HUES6 (cell line): ENCODE data around the gene NAT14.

ENCODE experiments used
- H3K27ac ChIP-seq: 2 replicates; pipeline ENCODE4 v1.7.0; 2013; ENCODE audit warnings: low read depth, mild to moderate bottlenecking, low read length, inconsistent platforms
- H3K27me3 ChIP-seq: 2 replicates; pipeline ENCODE4 v1.6.1; 2013; ENCODE audit warnings: low read length; ENCODE audit not compliant: control insufficient read depth, insufficient read depth
- H3K36me3 ChIP-seq: 2 replicates; pipeline ENCODE4 v1.6.1; 2013; ENCODE audit warnings: low read length; ENCODE audit not compliant: control insufficient read depth, insufficient read depth
- H3K4me1 ChIP-seq: 2 replicates; pipeline ENCODE4 v1.6.1; 2013; ENCODE audit warnings: low read length; ENCODE audit not compliant: control insufficient read depth, insufficient read depth
- H3K4me3 ChIP-seq: 2 replicates; pipeline ENCODE4 v1.5.1; 2013; ENCODE audit warnings: low read depth, low read length
- H3K9ac ChIP-seq: one replicate; pipeline ENCODE4 v1.6.1; 2013; ENCODE audit warnings: mild to moderate bottlenecking, low read length
- H3K9me3 ChIP-seq: 2 replicates; pipeline ENCODE4 v1.6.1; 2013; ENCODE audit warnings: low read depth, low read length; ENCODE audit not compliant: control insufficient read depth, insufficient read depth

NAT14 gene

GRCh38 chr19:55498246-55498840 lies 13.4 kb downstream of the NAT14 start:
- peaks cover 4% of the 10 kb centered on the region; the same call in 1 of the 2 replicates for H3K9me3 ChIP-seq
- H3K4me1 ChIP-seq, result peaks cover 37% of the 10 kb centered on the region
- no peak overlapping the region for H3K4me3 ChIP-seq
- H3K36me3 ChIP-seq, result no peaks in the 10 kb centered on the region
- H3K9ac ChIP-seq, result no peak overlapping the region
- H3K27ac ChIP-seq, result no peak overlapping the region
- peaks cover 21% of the 10 kb centered on the region for H3K27me3 ChIP-seq

- Histone ChIP-seq H3K4me1 (peaks cover 21% of the 10 kb centered on the region), H3K9me3 (peaks cover 6% of the 10 kb centered on the region; the same call in 1 of the 2 replicates), H3K4me3 (no peak overlapping the region), H3K36me3 (no peaks in the 10 kb centered on the region), H3K9ac (no peak overlapping the region), H3K27me3 (peaks cover 29% of the 10 kb centered on the region), H3K27ac (no peak overlapping the region)
These were observed 15.5 kb downstream of the NAT14 start for GRCh38 chr19:55500368-55500952.

GRCh38 chr19:55502197-55502952 lies 17.4 kb downstream of the NAT14 start:
- Histone ChIP-seq H3K9me3 (peaks cover 6% of the 10 kb centered on the region; the same call in 1 of the 2 replicates), H3K27ac (no peak overlapping the region), H3K4me3 (no peak overlapping the region), H3K4me1 (peaks cover 3% of the 10 kb centered on the region; the same call in 1 of the 2 replicates), H3K36me3 (no peaks in the 10 kb centered on the region), H3K27me3 (peaks cover 29% of the 10 kb centered on the region), H3K9ac (no peak overlapping the region)

GRCh38 chr19:55503157-55503501 lies 18.1 kb downstream of the NAT14 start:
- Histone ChIP-seq H3K9me3 (peaks cover 6% of the 10 kb centered on the region; the same call in 1 of the 2 replicates), H3K27ac (no peak overlapping the region), H3K4me1 (no peaks in the 10 kb centered on the region), H3K4me3 (no peak overlapping the region), H3K9ac (no peak overlapping the region), H3K36me3 (no peaks in the 10 kb centered on the region), H3K27me3 (peaks cover 29% of the 10 kb centered on the region)

GRCh38 chr19:55503502-55504251 lies 18.7 kb downstream of the NAT14 start:
- no peak overlapping the region for H3K9ac ChIP-seq
- no peak overlapping the region for H3K27ac ChIP-seq
- peaks cover 31% of the 10 kb centered on the region for H3K27me3 ChIP-seq
- no peaks in the 10 kb centered on the region for H3K4me1 ChIP-seq
- peaks cover 6% of the 10 kb centered on the region; the same call in 1 of the 2 replicates for H3K9me3 ChIP-seq
- peak overlapping the region; percentile 32 for H3K4me3 ChIP-seq
- H3K36me3 ChIP-seq, result no peaks in the 10 kb centered on the region

- Histone ChIP-seq H3K4me3 (no peak overlapping the region), H3K9me3 (peaks cover 6% of the 10 kb centered on the region; the same call in 1 of the 2 replicates), H3K4me1 (no peaks in the 10 kb centered on the region), H3K9ac (no peak overlapping the region), H3K27me3 (peaks cover 31% of the 10 kb centered on the region), H3K36me3 (no peaks in the 10 kb centered on the region), H3K27ac (no peak overlapping the region)
These were observed 19.2 kb downstream of the NAT14 start for GRCh38 chr19:55504252-55504603.

- Histone ChIP-seq H3K4me3 (no peak overlapping the region), H3K9ac (no peak overlapping the region), H3K27me3 (peaks cover 31% of the 10 kb centered on the region), H3K36me3 (no peaks in the 10 kb centered on the region), H3K9me3 (peaks cover 6% of the 10 kb centered on the region; the same call in 1 of the 2 replicates), H3K4me1 (no peaks in the 10 kb centered on the region), H3K27ac (no peak overlapping the region)
These were observed 20.0 kb downstream of the NAT14 start for GRCh38 chr19:55504981-55505380.

- Histone ChIP-seq H3K36me3 (no peaks in the 10 kb centered on the region), H3K9ac (no peak overlapping the region), H3K4me1 (no peaks in the 10 kb centered on the region), H3K27me3 (peaks cover 12% of the 10 kb centered on the region), H3K9me3 (peaks cover 4% of the 10 kb centered on the region; the same call in 1 of the 2 replicates), H3K4me3 (no peak overlapping the region), H3K27ac (no peak overlapping the region)
These were observed 23.1 kb downstream of the NAT14 start for GRCh38 chr19:55508120-55508519.

- no peaks in the 10 kb centered on the region for H3K4me1 ChIP-seq
- H3K36me3 ChIP-seq, result no peaks in the 10 kb centered on the region
- H3K9me3 ChIP-seq, result no peaks in the 10 kb centered on the region; the same call in 1 of the 2 replicates
- no peak overlapping the region for H3K27ac ChIP-seq
- peaks cover 5% of the 10 kb centered on the region; the same call in 1 of the 2 replicates for H3K27me3 ChIP-seq
- H3K9ac ChIP-seq, result no peak overlapping the region
- peak overlapping the region; percentile 40 for H3K4me3 ChIP-seq
These were observed 32.1 kb downstream of the NAT14 start for GRCh38 chr19:55516878-55517620.
